ENCODE results near the gene ADAMTS7. TPM values are rescaled to one million over a fixed set of nuclear protein-coding genes. Genes with fewer than 3 reads are reported as not detected.
"Not testable (repeated sequence)": the region's sequence is repeated elsewhere in the genome, so short reads cannot be mapped to it uniquely, and the experiment has no call there.

ADAMTS7 gene
- total and polyA plus RNA-seq, 8 donors, result 0.31 to 102 (median 2.3) TPM

GRCh38 chr15:78807359-78807758 is 3.9 kb downstream of the ADAMTS7 start:
- TF ChIP-seq POLR2AphosphoS5 (IDR thresholded peaks at IDR 0.05) (no peak), POLR2A (IDR thresholded peaks at IDR 0.05) (no peak), EP300 (IDR thresholded peaks at IDR 0.05) (no peak), CTCF (IDR thresholded peaks at IDR 0.05) (no peak)
- Histone ChIP-seq H3K9me3 (no peaks in the 10 kb centered on the region), H3K4me3 (no peak overlapping the region), H3K4me1 (peaks cover 18 to 27% (median 20%) of the 10 kb centered on the region in 4 donors), H3K27ac (no peak overlapping the region), H3K36me3 (no peaks in the 10 kb centered on the region), H3K27me3 (peaks cover 0 to 31% (median 20%) of the 10 kb centered on the region in 3 donors)
- 93 to 98% (median 96%) methylated on average over 2 of the region's 2 CpGs for WGBS, 5 donors
- DNase-seq, result no peak
- intact Hi-C loops (cut with DNase I; ENCODE audit: low total_unique reads), result no loop called here

- 71 to 82% (median 81%) methylated on average over 14 of the region's 14 CpGs for WGBS, 5 donors
- intact Hi-C loops (cut with DNase I; ENCODE audit: low total_unique reads), result no loop called here
- TF ChIP-seq EP300 (IDR thresholded peaks at IDR 0.05) (no peak), POLR2AphosphoS5 (IDR thresholded peaks at IDR 0.05) (no peak), CTCF (IDR thresholded peaks at IDR 0.05) (no peak)
Measured at GRCh38 chr15:78804391-78804792, 6.9 kb downstream of the ADAMTS7 start.

DNA sequence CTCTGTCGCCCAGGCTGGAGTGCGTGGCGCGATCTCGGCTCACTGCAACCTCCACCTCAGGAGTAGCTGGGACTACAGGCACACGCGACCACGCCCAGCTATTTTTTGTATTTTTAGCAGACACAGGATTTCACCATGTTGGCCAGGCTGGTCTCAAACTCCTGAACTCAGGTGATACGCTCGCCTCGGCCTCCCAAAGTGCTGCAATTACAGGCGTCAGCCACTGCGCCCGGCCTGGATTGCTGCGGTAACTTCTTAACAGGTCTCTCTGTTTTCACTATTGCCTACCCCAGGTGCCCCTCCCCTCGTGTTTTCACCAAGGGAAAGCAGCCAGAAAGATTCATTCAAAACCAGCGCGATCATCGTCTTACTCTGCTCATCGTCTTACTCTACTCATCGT is 10.5 kb downstream of the ADAMTS7 start:
- no peaks in the 10 kb centered on the region for H3K9me3 ChIP-seq
- DNase-seq, result no peak
- H3K4me1 ChIP-seq, result peaks cover 0 to 8% (median 0%) of the 10 kb centered on the region in 4 donors
- intact Hi-C loops (cut with DNase I; ENCODE audit: low total_unique reads), result no loop called here
- no peaks in the 10 kb centered on the region for H3K27me3 ChIP-seq
- peaks cover 0 to 11% (median 3%) of the 10 kb centered on the region in 4 donors for H3K36me3 ChIP-seq
- WGBS, 5 donors, result 91 to 95% (median 93%) methylated on average over 21 of the region's 21 CpGs
- H3K4me3 ChIP-seq, result no peak overlapping the region
- TF ChIP-seq POLR2AphosphoS5 (IDR thresholded peaks at IDR 0.05), result no peak
- TF ChIP-seq POLR2A (IDR thresholded peaks at IDR 0.05), result no peak
- no peak overlapping the region for H3K27ac ChIP-seq

More at GRCh38 chr15:78804391-78804792, 6.9 kb downstream of the ADAMTS7 start:
- Histone ChIP-seq H3K27ac (no peak overlapping the region), H3K4me3 (no peak overlapping the region), H3K36me3 (no peaks in the 10 kb centered on the region), H3K27me3 (peaks cover 0 to 6% (median 0%) of the 10 kb centered on the region in 3 donors), H3K9me3 (no peaks in the 10 kb centered on the region), H3K4me1 (no peaks in the 10 kb centered on the region)
- DNase-seq, result no peak

- Histone ChIP-seq H3K27me3 (no peaks in the 10 kb centered on the region), H3K9me3 (no peaks in the 10 kb centered on the region), H3K27ac (no peak overlapping the region), H3K4me3 (no peak overlapping the region), H3K36me3 (peaks cover 0 to 17% (median 6%) of the 10 kb centered on the region in 4 donors), H3K4me1 (peaks cover 0 to 8% (median 0%) of the 10 kb centered on the region in 4 donors)
- TF ChIP-seq POLR2A (IDR thresholded peaks at IDR 0.05), result no peak
- TF ChIP-seq POLR2AphosphoS5 (IDR thresholded peaks at IDR 0.05), result no peak
- no peak for TF ChIP-seq EP300 (IDR thresholded peaks at IDR 0.05)
- TF ChIP-seq CTCF (IDR thresholded peaks at IDR 0.05), result no peak
- no peak for DNase-seq
- intact Hi-C loops (cut with DNase I; ENCODE audit: low total_unique reads), result no loop called here
- WGBS, 5 donors, result 87 to 93% (median 92%) methylated on average over 40 to 48 of the region's 48 CpGs
Measured at GRCh38 chr15:78800189-78800588, 11.1 kb downstream of the ADAMTS7 start.

DNA sequence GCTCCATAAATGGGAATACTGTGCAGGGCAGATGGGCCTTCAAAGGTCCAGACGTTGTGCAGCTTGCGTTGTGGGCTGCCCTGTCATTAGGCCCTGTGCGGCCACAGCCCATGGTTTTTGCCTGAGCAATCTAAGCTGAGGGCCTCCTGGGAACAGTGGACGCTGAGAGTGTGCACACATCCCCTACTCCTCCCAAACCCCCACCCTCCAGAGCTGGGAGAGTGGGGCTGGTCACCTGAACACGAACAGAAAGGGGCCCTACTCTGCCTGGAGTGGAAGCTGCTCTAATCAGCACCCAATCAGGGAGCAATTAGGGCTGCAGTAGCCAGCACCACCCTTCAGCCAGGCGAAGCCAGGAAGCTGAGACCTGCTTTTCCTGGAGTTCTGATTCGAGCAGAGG is 12.2 kb downstream of the ADAMTS7 start:
- DNase-seq; intact Hi-C loops (cut with DNase I; ENCODE audit: low total_unique reads); H3K27me3 ChIP-seq; H3K4me3 ChIP-seq; H3K9me3 ChIP-seq; H3K27ac ChIP-seq; H3K4me1 ChIP-seq: not testable (repeated sequence)
- 59 to 67% (median 62%) methylated on average over 2 of the region's 7 CpGs; no CpG with 5 or more reads in 1 of the 5 donors for WGBS, 5 donors
- peaks cover 0 to 20% (median 7%) of the 10 kb centered on the region in 4 donors for H3K36me3 ChIP-seq

DNA sequence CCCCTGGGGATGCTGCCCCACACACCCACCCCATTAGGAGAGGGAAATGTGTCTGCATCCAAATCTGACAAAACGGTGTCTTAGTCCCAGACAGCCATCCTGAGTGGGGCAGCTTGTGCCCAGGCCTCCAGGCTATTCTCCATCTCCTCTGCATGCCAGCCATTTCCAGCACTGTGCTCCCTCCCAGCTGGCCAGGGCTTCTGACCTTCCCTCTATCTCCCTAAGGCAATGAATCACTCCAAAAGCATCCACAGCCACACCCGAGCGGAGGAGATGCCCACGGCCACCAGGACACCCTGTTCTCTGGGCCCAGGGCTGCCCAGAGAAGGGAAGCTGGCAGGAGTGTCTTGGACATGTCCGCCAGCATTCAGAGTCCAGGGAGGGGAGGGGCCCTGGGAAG is 12.9 kb downstream of the ADAMTS7 start:
- H3K9me3 ChIP-seq; H3K27ac ChIP-seq; H3K4me3 ChIP-seq; DNase-seq; H3K27me3 ChIP-seq; intact Hi-C loops (cut with DNase I; ENCODE audit: low total_unique reads); H3K4me1 ChIP-seq: not testable (repeated sequence)
- H3K36me3 ChIP-seq, result peaks cover 0 to 20% (median 7%) of the 10 kb centered on the region in 4 donors
- 72 to 92% (median 82%) methylated on average over 4 to 5 of the region's 5 CpGs for WGBS, 5 donors
